C1 segment of cervical spinal cord (tissue), 14 donors: Measurements from ENCODE around the gene DGCR2.
"Not testable (repeated sequence)": the region's sequence is repeated elsewhere in the genome, so short reads cannot be mapped to it uniquely, and the experiment has no call there.

Experiments
- DNase-seq, 14 donors: peaks; one replicate each; lab custom pipeline; 2025; lab: John Stamatoyannopoulos, UW

DGCR2 gene

GRCh38 chr22:19043121-19044085 is 78.8 kb downstream of the DGCR2 start:
- no peak for DNase-seq

GRCh38 chr22:19042285-19043120 is 79.7 kb downstream of the DGCR2 start:
- no peak for DNase-seq

- DNase-seq = no peak
Measured at GRCh38 chr22:19041704-19042074, 80.5 kb downstream of the DGCR2 start.

GRCh38 chr22:19040888-19041703 is 81.1 kb downstream of the DGCR2 start:
- DNase-seq = no peak

- no peak for DNase-seq
Measured at GRCh38 chr22:19040391-19040861, 81.8 kb downstream of the DGCR2 start.

- DNase-seq = no peak
Measured at GRCh38 chr22:19039796-19040280, 82.4 kb downstream of the DGCR2 start.

GRCh38 chr22:19039448-19039780 is 82.8 kb downstream of the DGCR2 start:
- no peak for DNase-seq

- DNase-seq = no peak
Measured at GRCh38 chr22:19038728-19039447, 83.3 kb downstream of the DGCR2 start.

- DNase-seq = no peak
Measured at GRCh38 chr22:19038164-19038546, 84.1 kb downstream of the DGCR2 start.

GRCh38 chr22:19037282-19038163 is 84.7 kb downstream of the DGCR2 start:
- DNase-seq = no peak

- DNase-seq = no peak
Measured at GRCh38 chr22:19036523-19037273, 85.5 kb downstream of the DGCR2 start.

- DNase-seq = no peak
Measured at GRCh38 chr22:19036229-19036522, 86.0 kb downstream of the DGCR2 start.

- DNase-seq = no peak
Measured at GRCh38 chr22:19035474-19036228, 86.6 kb downstream of the DGCR2 start.

- DNase-seq = not testable (repeated sequence)
Measured at GRCh38 chr22:19035126-19035473, 87.1 kb downstream of the DGCR2 start.

GRCh38 chr22:19034724-19035120 is 87.5 kb downstream of the DGCR2 start:
- not testable (repeated sequence) for DNase-seq

- DNase-seq = not testable (repeated sequence)
Measured at GRCh38 chr22:19034031-19034723, 88.0 kb downstream of the DGCR2 start.

GRCh38 chr22:19033568-19033905 is 88.7 kb downstream of the DGCR2 start:
- DNase-seq = not testable (repeated sequence)
